NCI-H526 treated with DMSO at 0.1 percent for 48 hours (cell line): ENCODE measurements around the gene MYO5B.

Source experiments
- DNase-seq: peaks from one replicate; lab custom pipeline; 2025; lab: John Stamatoyannopoulos, UW

MYO5B gene

GRCh38 chr18:50188652-50189051 is 6.3 kb downstream of the MYO5B start:
- no peak for DNase-seq

- no peak for DNase-seq
Measured at GRCh38 chr18:50187659-50188058, 7.3 kb downstream of the MYO5B start.

- no peak for DNase-seq
Measured at GRCh38 chr18:50186385-50186784, 8.6 kb downstream of the MYO5B start.

GRCh38 chr18:50183556-50183955 is 11.4 kb downstream of the MYO5B start:
- no peak for DNase-seq

GRCh38 chr18:50182511-50182910 is 12.4 kb downstream of the MYO5B start:
- no peak for DNase-seq

GRCh38 chr18:50181590-50181989 is 13.4 kb downstream of the MYO5B start:
- no peak for DNase-seq

- DNase-seq = no peak
Measured at GRCh38 chr18:50179465-50179864, 15.5 kb downstream of the MYO5B start.

- DNase-seq = no peak
Measured at GRCh38 chr18:50177294-50177992, 17.5 kb downstream of the MYO5B start.

GRCh38 chr18:50172367-50172766 is 22.6 kb downstream of the MYO5B start:
- DNase-seq = no peak

- no peak for DNase-seq
Measured at GRCh38 chr18:50171406-50171805, 23.5 kb downstream of the MYO5B start.

- no peak for DNase-seq
Measured at GRCh38 chr18:50170004-50170403, 24.9 kb downstream of the MYO5B start.

- DNase-seq = no peak
Measured at GRCh38 chr18:50169149-50169548, 25.8 kb downstream of the MYO5B start.

- no peak for DNase-seq
Measured at GRCh38 chr18:50167966-50168365, 27.0 kb downstream of the MYO5B start.

GRCh38 chr18:50166901-50167300 is 28.0 kb downstream of the MYO5B start:
- no peak for DNase-seq

GRCh38 chr18:50163505-50163904 is 31.4 kb downstream of the MYO5B start:
- peak; percentile 84 for DNase-seq

- DNase-seq = no peak
Measured at GRCh38 chr18:50162486-50163304, 32.3 kb downstream of the MYO5B start.

GRCh38 chr18:50161597-50162205 is 33.2 kb downstream of the MYO5B start:
- no peak for DNase-seq

GRCh38 chr18:50159654-50160046 is 35.3 kb downstream of the MYO5B start:
- no peak for DNase-seq

- peak; percentile 96 for DNase-seq
Measured at GRCh38 chr18:50158866-50159653, 35.9 kb downstream of the MYO5B start.

- no peak for DNase-seq
Measured at GRCh38 chr18:50155406-50155805, 39.5 kb downstream of the MYO5B start.

GRCh38 chr18:50154420-50154819 is 40.5 kb downstream of the MYO5B start:
- DNase-seq = no peak

GRCh38 chr18:50152900-50153299 is 42.0 kb downstream of the MYO5B start:
- DNase-seq = no peak
